Measurements from ENCODE around the gene PCDHGA12. TPM values are rescaled to one million over a fixed set of nuclear protein-coding genes. Genes with fewer than 3 reads are reported as not detected.
"Not testable (repeated sequence)": the region's sequence is repeated elsewhere in the genome, so short reads cannot be mapped to it uniquely, and the experiment has no call there.

PCDHGA12 gene
- total and polyA plus RNA-seq, 12 donors, result 0.34 to 29.1 (median 13.1) TPM

DNA sequence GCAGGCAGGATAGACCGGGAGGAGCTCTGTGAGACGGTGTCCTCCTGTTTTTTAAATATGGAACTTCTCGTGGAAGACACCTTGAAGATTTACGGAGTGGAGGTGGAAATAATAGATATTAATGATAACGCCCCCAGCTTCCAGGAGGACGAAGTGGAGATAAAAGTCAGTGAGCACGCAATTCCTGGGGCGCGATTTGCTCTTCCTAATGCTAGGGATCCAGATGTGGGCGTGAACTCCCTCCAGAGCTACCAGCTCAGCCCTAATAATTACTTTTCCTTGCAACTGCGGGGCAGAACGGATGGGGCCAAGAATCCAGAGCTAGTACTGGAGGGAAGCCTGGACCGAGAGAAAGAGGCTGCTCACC lies 8.8 kb upstream of the PCDHGA12 start:
- Histone ChIP-seq H3K4me1 (replicated peaks in 1 of 2) (no peaks in the 10 kb centered on the region), H3K9me3 (replicated peaks in 1 of 3) (peaks cover 0 to 86% (median 26%) of the 10 kb centered on the region in 3 donors), H3K27ac (no peak overlapping the region), H3K36me3 (replicated peaks in 1 of 2) (no peaks in the 10 kb centered on the region), H3K27me3 (no peaks in the 10 kb centered on the region), H3K4me3 (peak overlapping the region in 1 of 4 donors; percentile 40)
- no peak for DNase-seq
- WGBS, 4 donors, result 7 to 8% (median 7%) methylated on average over 10 to 13 of the region's 13 CpGs
- intact Hi-C loops (cut with DNase I), result loop anchor here in 1 of 2 donors (10.0 kb wide), 1 partner anchor 103 kb away; no protein-coding TSS in a partner anchor
- no peak for TF ChIP-seq POLR2A (IDR thresholded peaks at IDR 0.05)
- TF ChIP-seq, protein P1, sequence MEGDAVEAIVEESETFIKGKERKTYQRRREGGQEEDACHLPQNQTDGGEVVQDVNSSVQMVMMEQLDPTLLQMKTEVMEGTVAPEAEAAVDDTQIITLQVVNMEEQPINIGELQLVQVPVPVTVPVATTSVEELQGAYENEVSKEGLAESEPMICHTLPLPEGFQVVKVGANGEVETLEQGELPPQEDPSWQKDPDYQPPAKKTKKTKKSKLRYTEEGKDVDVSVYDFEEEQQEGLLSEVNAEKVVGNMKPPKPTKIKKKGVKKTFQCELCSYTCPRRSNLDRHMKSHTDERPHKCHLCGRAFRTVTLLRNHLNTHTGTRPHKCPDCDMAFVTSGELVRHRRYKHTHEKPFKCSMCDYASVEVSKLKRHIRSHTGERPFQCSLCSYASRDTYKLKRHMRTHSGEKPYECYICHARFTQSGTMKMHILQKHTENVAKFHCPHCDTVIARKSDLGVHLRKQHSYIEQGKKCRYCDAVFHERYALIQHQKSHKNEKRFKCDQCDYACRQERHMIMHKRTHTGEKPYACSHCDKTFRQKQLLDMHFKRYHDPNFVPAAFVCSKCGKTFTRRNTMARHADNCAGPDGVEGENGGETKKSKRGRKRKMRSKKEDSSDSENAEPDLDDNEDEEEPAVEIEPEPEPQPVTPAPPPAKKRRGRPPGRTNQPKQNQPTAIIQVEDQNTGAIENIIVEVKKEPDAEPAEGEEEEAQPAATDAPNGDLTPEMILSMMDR (IDR thresholded peaks at IDR 0.05), result no peak

DNA sequence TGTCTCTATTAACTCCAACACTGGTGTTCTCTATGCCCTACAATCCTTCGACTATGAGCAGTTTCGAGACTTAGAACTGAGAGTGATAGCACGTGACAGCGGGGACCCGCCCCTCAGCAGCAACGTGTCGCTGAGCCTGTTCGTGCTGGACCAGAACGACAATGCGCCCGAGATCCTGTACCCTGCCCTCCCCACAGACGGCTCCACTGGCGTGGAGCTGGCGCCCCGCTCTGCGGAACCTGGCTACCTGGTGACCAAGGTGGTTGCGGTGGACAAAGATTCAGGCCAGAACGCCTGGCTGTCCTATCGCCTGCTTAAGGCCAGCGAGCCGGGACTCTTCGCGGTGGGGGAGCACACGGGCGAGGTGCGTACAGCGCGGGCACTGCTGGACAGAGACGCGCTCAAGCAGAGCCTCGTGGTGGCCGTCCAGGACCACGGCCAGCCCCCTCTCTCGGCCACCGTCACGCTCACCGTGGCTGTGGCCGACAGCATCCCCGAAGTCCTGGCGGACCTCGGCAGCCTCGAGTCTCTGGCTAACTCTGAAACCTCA lies 7.5 kb upstream of the PCDHGA12 start:
- no peak overlapping the region for H3K4me3 ChIP-seq
- no peaks in the 10 kb centered on the region for H3K4me1 ChIP-seq (replicated peaks in 1 of 2)
- H3K9me3 ChIP-seq (replicated peaks in 1 of 3), result peaks cover 0 to 96% (median 26%) of the 10 kb centered on the region in 3 donors
- TF ChIP-seq POLR2A (IDR thresholded peaks at IDR 0.05), result no peak
- TF ChIP-seq, protein P1 (IDR thresholded peaks at IDR 0.05), result no peak
- intact Hi-C loops (cut with DNase I), result loop anchor here in 1 of 2 donors (10.0 kb wide), 1 partner anchor 102 kb away; no protein-coding TSS in a partner anchor
- no peaks in the 10 kb centered on the region for H3K36me3 ChIP-seq (replicated peaks in 1 of 2)
- no peaks in the 10 kb centered on the region for H3K27me3 ChIP-seq
- WGBS, 4 donors, result 17 to 28% (median 20%) methylated on average over 1 to 42 of the region's 42 CpGs
- DNase-seq, result no peak
- no peak overlapping the region for H3K27ac ChIP-seq

DNA sequence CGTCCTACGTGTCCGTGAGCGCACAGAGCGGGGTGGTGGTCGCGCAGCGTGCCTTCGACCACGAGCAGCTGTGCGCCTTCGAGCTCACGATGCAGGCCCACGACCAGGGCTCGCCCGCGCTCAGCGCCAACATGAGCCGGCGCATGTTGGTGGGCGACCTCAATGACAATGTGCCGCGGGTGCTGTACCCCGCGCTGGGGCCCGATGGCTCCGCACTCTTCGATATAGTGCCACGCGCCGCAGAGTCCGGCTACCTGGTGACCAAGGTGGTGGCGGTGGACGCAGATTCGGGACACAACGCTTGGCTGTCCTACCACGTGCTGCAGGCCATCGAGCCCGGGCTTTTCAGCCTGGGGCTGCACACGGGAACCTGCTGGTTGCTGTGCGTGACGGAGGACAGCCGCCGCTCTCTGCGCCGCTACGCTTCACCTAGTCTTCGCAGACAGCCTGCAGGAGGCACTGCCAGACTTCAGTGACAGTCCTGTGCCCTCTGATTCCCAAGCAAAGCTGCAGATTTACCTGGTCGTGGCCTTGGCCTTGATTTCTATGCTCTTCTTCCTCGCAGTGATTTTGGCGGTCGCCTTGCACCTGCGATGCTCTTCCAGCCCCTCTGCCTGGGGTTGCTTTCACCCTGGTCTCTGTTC lies 2.4 kb upstream of the PCDHGA12 start:
- no peak overlapping the region for H3K27ac ChIP-seq
- TF ChIP-seq POLR2A (IDR thresholded peaks at IDR 0.05), result no peak
- TF ChIP-seq, protein P1 (IDR thresholded peaks at IDR 0.05), result no peak
- peaks cover 3 to 79% (median 18%) of the 10 kb centered on the region in 3 donors for H3K9me3 ChIP-seq (replicated peaks in 1 of 3)
- no peaks in the 10 kb centered on the region for H3K27me3 ChIP-seq
- H3K36me3 ChIP-seq (replicated peaks in 1 of 2), result no peaks in the 10 kb centered on the region
- DNase-seq, result no peak
- H3K4me1 ChIP-seq (replicated peaks in 1 of 2), result peaks cover 0 to 7% of the 10 kb centered on the region in 2 donors
- WGBS, 4 donors, result 37 to 44% (median 39%) methylated on average over 14 to 53 of the region's 53 CpGs
- no peak overlapping the region for H3K4me3 ChIP-seq
- intact Hi-C loops (cut with DNase I), result loop anchor here in 1 of 2 donors (10.0 kb wide), 1 partner anchor 97 kb away; no protein-coding TSS in a partner anchor

DNA sequence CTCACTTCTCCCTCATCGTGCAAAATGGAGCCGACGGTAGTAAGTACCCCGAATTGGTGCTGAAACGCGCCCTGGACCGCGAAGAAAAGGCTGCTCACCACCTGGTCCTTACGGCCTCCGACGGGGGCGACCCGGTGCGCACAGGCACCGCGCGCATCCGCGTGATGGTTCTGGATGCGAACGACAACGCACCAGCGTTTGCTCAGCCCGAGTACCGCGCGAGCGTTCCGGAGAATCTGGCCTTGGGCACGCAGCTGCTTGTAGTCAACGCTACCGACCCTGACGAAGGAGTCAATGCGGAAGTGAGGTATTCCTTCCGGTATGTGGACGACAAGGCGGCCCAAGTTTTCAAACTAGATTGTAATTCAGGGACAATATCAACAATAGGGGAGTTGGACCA lies 979 bp downstream of the PCDHGA12 start:
- H3K27me3 ChIP-seq, result no peaks in the 10 kb centered on the region
- H3K4me1 ChIP-seq (replicated peaks in 1 of 2), result peaks cover 0 to 7% of the 10 kb centered on the region in 2 donors
- peak in 1 of 2 donors; percentile 43 for TF ChIP-seq POLR2A (IDR thresholded peaks at IDR 0.05)
- TF ChIP-seq, protein P1 (IDR thresholded peaks at IDR 0.05), result no peak
- intact Hi-C loops (cut with DNase I), result no loop called here
- H3K9me3 ChIP-seq (replicated peaks in 1 of 3), result peaks cover 3 to 48% (median 4%) of the 10 kb centered on the region in 3 donors
- 10 to 19% (median 14%) methylated on average over 10 to 37 of the region's 37 CpGs for WGBS, 4 donors
- peak in 3 of 7 donors; percentile 25 to 46 (median 38) for DNase-seq
- H3K27ac ChIP-seq, result peak overlapping the region in 2 of 5 donors; percentile 7 to 81
- H3K4me3 ChIP-seq, result peak overlapping the region in 2 of 4 donors; percentile 9 to 14
- H3K36me3 ChIP-seq (replicated peaks in 1 of 2), result no peaks in the 10 kb centered on the region

DNA sequence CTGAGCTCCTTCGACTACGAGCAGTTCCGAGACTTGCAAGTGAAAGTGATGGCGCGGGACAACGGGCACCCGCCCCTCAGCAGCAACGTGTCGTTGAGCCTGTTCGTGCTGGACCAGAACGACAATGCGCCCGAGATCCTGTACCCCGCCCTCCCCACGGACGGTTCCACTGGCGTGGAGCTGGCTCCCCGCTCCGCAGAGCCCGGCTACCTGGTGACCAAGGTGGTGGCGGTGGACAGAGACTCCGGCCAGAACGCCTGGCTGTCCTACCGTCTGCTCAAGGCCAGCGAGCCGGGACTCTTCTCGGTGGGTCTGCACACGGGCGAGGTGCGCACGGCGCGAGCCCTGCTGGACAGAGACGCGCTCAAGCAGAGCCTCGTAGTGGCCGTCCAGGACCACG lies 2.0 kb downstream of the PCDHGA12 start:
- DNase-seq; intact Hi-C loops (cut with DNase I); H3K27ac ChIP-seq; H3K27me3 ChIP-seq; H3K4me1 ChIP-seq (replicated peaks in 1 of 2); H3K36me3 ChIP-seq (replicated peaks in 1 of 2): not testable (repeated sequence)
- Histone ChIP-seq H3K9me3 (replicated peaks in 1 of 3) (peaks cover 3 to 38% (median 4%) of the 10 kb centered on the region in 3 donors), H3K4me3 (peak overlapping the region in 1 of 4 donors; percentile 14)
- WGBS, 4 donors, result 27 to 90% (median 28%) methylated on average over 2 to 38 of the region's 38 CpGs; no CpG with 5 or more reads in 1 of the 4 donors

DNA sequence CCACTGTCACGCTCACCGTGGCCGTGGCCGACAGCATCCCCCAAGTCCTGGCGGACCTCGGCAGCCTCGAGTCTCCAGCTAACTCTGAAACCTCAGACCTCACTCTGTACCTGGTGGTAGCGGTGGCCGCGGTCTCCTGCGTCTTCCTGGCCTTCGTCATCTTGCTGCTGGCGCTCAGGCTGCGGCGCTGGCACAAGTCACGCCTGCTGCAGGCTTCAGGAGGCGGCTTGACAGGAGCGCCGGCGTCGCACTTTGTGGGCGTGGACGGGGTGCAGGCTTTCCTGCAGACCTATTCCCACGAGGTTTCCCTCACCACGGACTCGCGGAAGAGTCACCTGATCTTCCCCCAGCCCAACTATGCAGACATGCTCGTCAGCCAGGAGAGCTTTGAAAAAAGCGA lies 2.4 kb downstream of the PCDHGA12 start:
- DNase-seq; H3K36me3 ChIP-seq (replicated peaks in 1 of 2); intact Hi-C loops (cut with DNase I); H3K4me1 ChIP-seq (replicated peaks in 1 of 2); H3K4me3 ChIP-seq; H3K27ac ChIP-seq; H3K27me3 ChIP-seq: not testable (repeated sequence)
- WGBS, 4 donors, result 26 to 34% (median 30%) methylated on average over 7 to 29 of the region's 29 CpGs
- peaks cover 3 to 34% (median 4%) of the 10 kb centered on the region in 3 donors for H3K9me3 ChIP-seq (replicated peaks in 1 of 3)

Measured in adrenal gland (tissue), 12 donors.